Brain microvascular endothelial cell (primary cell): ENCODE results near the gene CUX1.

Experiments used
- DNase-seq: peaks from one replicate; pipeline ENCODE4 v3.0.0-alpha.2; 2020
- H3K27ac ChIP-seq: fragments of 250-450 bp; sonication (Bioruptor Pico); 2 replicates; pipeline ENCODE4 v1.5.1; 2020; ENCODE audit warnings: mild to moderate bottlenecking, moderate library complexity
- H3K27me3 ChIP-seq: fragments of 250-450 bp; sonication (Bioruptor Pico); replicated peaks from 2 replicates; pipeline ENCODE4 v1.5.1; 2020; ENCODE audit warnings: mild to moderate bottlenecking
- H3K36me3 ChIP-seq: fragments of 250-450 bp; sonication (Bioruptor Pico); replicated peaks from 2 replicates; pipeline ENCODE4 v1.5.1; 2020; ENCODE audit warnings: mild to moderate bottlenecking
- H3K4me3 ChIP-seq: 2 replicates; pipeline ENCODE4 v1.5.1; 2011; ENCODE audit warnings: low read depth, mild to moderate bottlenecking, control low read depth, low read length, moderate library complexity
- in situ Hi-C: cut with HindIII; loops from 2 replicates; pipeline ENCODE4 v1.10.0; 2017; ENCODE audit warnings: low sequenced_read_pairs, low pct_ligation_motif_present
- TF ChIP-seq, protein P1 (sequence below): IDR thresholded peaks from 2 replicates; pipeline ENCODE4 v1.5.1; 2011; ENCODE audit warnings: low read depth, mild to moderate bottlenecking, moderate library complexity, low read length, control low read depth, inconsistent platforms; ENCODE audit errors: missing control alignments

The CUX1 gene

GRCh38 chr7:101782896-101783295 lies 34.5 kb upstream of the CUX1 start:
- no peaks in the 10 kb centered on the region for H3K36me3 ChIP-seq
- H3K27ac ChIP-seq: no peak overlapping the region
- DNase-seq: no peak
- H3K27me3 ChIP-seq: peaks cover 5% of the 10 kb centered on the region
- H3K4me3 ChIP-seq: no peak overlapping the region
- in situ Hi-C loops: no loop called here
- TF ChIP-seq, protein P1, sequence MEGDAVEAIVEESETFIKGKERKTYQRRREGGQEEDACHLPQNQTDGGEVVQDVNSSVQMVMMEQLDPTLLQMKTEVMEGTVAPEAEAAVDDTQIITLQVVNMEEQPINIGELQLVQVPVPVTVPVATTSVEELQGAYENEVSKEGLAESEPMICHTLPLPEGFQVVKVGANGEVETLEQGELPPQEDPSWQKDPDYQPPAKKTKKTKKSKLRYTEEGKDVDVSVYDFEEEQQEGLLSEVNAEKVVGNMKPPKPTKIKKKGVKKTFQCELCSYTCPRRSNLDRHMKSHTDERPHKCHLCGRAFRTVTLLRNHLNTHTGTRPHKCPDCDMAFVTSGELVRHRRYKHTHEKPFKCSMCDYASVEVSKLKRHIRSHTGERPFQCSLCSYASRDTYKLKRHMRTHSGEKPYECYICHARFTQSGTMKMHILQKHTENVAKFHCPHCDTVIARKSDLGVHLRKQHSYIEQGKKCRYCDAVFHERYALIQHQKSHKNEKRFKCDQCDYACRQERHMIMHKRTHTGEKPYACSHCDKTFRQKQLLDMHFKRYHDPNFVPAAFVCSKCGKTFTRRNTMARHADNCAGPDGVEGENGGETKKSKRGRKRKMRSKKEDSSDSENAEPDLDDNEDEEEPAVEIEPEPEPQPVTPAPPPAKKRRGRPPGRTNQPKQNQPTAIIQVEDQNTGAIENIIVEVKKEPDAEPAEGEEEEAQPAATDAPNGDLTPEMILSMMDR: no peak

- Histone ChIP-seq H3K4me3 (no peak overlapping the region), H3K27me3 (peaks cover 5% of the 10 kb centered on the region), H3K27ac (no peak overlapping the region), H3K36me3 (no peaks in the 10 kb centered on the region)
- in situ Hi-C loops: no loop called here
- no peak for DNase-seq
- TF ChIP-seq, protein P1: no peak
These were observed 33.8 kb upstream of the CUX1 start for GRCh38 chr7:101783381-101784181.

DNA sequence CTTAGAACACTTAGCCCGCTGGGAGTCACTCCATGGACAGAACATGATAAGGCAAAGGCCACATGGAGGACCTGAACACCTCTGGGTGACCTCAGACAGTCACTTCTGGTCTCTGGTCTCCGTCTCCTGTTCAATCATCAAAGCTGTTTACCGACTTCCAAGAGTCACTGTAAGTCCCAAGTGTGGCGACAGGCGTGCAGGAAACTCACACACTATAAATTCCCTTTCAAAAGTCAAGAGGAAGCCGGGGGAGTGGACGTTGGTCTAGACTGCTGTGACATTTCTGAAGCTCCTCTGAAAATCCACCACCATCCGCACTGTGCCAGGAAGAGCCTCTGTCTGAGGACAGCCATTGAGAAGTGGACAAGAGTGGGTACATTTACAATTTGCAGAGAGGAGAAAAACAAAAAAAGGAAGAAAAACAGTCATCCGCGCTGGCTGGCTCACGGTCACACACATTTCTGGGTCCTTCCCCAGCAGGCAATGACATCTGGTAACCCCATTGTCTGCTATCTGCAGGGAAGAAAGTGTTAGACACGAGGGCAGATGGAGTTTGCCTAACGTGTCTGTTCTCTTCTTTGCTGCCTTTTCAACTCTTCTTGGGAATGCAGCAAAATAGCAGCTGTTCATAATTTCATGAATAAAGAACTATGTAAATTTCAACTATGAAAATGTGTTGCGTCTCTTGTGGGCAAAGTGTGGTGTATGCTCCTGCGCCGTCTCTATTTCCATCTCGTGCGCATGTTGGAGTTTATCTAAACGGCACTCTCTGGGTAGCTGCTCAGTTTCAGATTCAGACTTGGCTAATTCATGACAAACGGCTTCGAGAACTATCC lies 32.9 kb upstream of the CUX1 start:
- TF ChIP-seq, protein P1: no peak
- Histone ChIP-seq H3K27ac (no peak overlapping the region), H3K36me3 (no peaks in the 10 kb centered on the region), H3K27me3 (peaks cover 5% of the 10 kb centered on the region), H3K4me3 (no peak overlapping the region)
- in situ Hi-C loops: no loop called here
- DNase-seq: no peak

DNA sequence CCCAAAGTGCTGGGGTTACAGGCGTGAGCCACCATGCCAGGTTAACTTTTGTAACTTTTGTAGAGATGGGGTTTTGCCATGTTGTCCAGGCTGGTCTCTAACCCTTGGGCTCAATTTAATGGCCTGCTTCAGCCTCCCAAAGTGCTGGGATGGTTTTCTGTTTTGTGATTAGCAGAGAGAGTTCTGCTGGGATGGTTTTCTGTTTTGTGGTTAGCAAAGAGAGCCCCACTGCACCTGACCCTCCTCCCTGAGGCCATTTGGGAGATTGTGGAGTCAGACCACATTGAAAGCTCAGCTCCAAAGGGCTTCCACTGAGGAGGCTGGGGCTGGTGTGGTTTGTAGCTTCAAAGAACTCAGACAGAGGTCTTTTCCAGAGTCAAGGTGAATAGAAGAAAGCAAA lies 29.6 kb upstream of the CUX1 start:
- no peak for DNase-seq
- TF ChIP-seq, protein P1: no peak
- peaks cover 5% of the 10 kb centered on the region for H3K27me3 ChIP-seq
- H3K27ac ChIP-seq: no peak overlapping the region
- in situ Hi-C loops: no loop called here
- no peaks in the 10 kb centered on the region for H3K36me3 ChIP-seq
- no peak overlapping the region for H3K4me3 ChIP-seq

DNA sequence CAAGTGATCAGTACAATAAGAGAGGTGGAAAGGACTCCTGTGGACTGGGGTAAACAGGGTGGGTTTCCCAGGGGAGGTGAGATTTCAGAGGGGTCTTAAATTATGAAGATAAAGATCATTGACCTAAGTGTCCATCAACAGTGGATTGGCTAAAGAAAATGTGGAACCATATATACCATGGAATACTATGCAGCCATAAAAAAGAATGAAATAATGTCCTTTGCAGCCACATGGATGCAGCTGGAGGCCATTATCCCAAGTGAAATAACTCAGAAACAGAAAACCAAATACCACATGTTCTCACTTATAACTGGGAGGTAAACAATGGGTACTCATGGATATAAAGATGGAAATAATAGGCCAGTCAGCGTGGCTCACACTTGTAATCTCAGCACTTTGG lies 28.9 kb upstream of the CUX1 start:
- H3K4me3 ChIP-seq: no peak overlapping the region
- in situ Hi-C loops: no loop called here

More for the DNA sequence above, 28.9 kb upstream of the CUX1 start:
- H3K36me3 ChIP-seq: no peaks in the 10 kb centered on the region
- H3K27ac ChIP-seq: no peak overlapping the region
- TF ChIP-seq, protein P1: no peak
- peaks cover 5% of the 10 kb centered on the region for H3K27me3 ChIP-seq
- no peak for DNase-seq
